GM21529 (cell line): Measurements from ENCODE around the gene ZSCAN21.
"Not testable (repeated sequence)": the region's sequence is repeated elsewhere in the genome, so short reads cannot be mapped to it uniquely, and the experiment has no call there.

ENCODE experiments used
- ATAC-seq: cut with Tn5 transposase; IDR thresholded peaks from one replicate; pipeline ENCODE4 v1.9.1; 2021; ENCODE audit not compliant: unreplicated experiment

The ZSCAN21 gene

DNA sequence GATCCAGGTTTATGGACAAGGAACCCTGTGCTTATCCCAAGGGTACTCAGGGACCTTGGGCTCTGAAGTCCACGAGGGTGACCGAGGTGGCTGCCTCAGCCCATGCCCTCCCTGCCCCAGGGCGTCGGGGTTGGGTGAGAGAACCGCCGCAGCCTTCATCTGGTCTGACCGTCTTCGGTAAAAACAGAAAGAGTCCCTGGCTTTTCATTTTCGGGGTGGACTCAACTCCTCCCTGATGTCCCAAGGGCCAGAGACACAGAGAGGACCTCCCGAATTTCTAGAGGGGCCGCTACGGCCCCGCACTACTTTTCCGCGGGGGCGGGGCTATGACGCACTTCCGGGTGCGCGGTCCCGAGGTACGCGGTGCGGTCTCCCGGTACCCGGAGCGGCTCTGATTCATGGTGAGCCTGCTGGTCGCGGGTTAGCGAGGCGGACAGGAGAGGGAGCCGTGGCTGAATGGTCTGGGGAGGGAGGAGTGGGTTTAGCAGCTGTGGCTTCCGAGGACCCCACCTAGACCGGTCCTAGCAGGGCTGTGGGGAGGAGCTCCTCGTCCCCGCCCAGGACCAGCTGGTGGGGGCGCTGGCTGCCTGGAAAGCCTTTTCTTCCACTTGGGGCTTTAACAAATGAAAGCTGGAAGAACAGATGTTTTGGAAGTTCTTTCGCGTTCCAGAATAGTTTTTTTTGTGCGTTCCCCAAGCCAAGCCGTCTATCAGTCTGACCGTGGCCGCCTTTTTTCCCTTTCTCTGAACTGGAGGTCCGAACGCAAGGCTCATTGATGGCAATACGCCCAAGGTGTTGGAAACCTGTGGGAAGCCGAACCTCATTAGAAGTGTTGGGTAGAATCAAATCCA, at the start of gene ZSCAN21:
Gene ZSCAN21 (plus strand): TSS at position 334 of the 851 bp plus-strand sequence. CDS start 7,233 bp downstream, outside the sequence.
- peak; percentile 92 for ATAC-seq

DNA sequence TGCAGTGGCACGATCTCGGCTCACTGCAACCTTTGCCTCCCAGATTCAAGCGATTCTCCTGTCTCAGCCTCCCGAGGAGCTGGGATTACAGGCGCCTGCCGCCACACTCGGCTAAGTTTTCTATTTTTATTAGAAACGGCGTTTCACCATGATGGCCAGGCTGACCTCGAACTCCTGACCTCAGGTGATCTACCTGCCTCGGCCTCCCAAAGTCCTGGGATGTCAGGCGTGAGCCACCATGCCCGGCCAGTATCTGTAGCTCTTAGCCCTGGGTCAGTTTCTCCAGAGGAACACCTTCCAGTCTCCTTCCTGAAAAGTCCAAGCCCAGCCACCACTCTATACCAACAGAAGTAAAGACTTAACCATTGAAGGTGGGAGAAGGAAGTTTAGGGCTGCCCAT, 49.3 kb upstream of the ZSCAN21 start:
- no peak for ATAC-seq

DNA sequence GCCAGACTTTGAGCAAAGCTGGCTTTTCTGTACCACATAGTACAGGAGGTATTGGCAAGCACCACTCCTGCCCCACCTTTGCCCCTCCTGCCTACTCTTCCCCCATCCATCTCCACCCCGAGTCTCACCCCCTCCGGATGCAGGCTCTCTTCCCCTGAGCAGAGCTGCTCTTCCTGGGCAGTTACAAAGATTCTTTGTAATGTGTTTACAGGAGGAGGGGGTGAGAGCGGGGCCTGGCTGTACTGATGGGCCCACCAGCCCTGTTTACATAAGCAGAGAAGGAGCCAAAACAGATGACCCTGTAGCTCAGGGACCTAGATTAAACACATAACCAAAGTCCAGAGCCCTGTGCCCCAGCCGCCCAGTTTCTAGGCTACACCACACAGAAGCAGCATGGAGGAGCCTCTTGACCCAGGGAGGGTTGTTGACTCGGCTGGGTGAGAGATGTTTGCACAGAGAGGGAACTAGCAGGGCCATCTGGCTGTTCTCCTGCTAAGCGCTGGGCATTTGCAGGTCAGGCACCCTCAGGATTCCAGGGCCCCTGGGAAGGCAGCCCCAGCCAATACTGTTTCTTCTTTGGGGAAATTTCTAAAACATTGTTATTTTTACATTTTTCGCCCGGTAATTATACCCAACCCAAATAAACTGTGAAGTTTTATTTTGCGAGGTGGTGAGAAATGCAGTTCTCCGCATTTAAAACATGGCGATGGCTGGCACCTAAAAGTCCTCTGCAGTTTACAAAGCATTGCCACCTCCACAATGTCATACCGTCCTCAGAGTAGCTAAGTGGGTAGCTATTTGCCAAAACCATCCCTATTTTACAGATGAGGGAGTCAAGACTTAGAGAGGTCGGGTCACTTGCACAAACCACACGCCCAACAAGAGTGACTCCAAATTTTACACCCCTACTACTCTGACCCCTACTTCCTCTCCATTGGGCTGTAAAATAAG, 45.6 kb upstream of the ZSCAN21 start:
- no peak for ATAC-seq

- ATAC-seq, result no peak
Observed at GRCh38 chr7:100007887-100008286, 41.7 kb upstream of the ZSCAN21 start.

DNA sequence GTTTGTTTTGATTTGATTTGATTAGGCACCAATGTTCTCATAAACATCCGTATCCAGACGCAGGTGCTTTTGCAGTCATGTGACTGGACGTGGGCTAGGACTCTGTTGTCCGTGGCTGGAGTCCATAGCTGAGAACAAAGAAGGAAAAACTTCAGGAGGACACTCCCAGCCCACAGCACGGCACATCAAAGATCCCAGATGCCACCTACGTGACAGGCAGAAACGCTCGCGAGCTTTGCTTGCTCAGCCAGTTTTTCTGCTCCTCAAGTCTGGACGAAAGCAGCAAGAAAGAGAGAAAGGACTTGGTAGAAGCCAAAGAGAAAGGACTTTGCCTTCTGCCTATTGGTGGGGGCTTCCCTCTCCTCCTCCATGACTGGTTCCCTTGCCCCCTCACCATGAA, 41.0 kb upstream of the ZSCAN21 start:
- no peak for ATAC-seq

- not testable (repeated sequence) for ATAC-seq
Observed at GRCh38 chr7:100009952-100010351, 39.6 kb upstream of the ZSCAN21 start.

GRCh38 chr7:100010901-100011300, 38.7 kb upstream of the ZSCAN21 start:
- no peak for ATAC-seq

DNA sequence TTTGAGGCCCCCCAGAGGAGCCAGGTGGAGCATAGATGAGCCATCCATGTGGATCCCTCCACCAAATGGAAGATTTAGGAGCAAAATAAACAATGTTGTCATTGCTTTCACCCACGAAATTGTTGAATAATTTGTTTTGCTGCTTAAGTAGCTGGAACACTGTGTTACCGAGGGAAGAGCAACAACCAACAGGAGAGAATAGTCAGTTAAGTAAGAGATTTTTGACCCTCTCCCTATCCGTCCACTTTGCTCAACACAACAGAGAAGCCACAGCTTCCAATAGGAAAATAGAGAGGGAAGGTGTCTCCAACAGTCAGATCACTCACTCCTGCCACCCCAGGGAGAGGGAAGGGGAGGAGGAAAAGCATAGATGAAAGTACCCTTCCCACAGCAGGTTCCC, 38.1 kb upstream of the ZSCAN21 start:
- no peak for ATAC-seq

DNA sequence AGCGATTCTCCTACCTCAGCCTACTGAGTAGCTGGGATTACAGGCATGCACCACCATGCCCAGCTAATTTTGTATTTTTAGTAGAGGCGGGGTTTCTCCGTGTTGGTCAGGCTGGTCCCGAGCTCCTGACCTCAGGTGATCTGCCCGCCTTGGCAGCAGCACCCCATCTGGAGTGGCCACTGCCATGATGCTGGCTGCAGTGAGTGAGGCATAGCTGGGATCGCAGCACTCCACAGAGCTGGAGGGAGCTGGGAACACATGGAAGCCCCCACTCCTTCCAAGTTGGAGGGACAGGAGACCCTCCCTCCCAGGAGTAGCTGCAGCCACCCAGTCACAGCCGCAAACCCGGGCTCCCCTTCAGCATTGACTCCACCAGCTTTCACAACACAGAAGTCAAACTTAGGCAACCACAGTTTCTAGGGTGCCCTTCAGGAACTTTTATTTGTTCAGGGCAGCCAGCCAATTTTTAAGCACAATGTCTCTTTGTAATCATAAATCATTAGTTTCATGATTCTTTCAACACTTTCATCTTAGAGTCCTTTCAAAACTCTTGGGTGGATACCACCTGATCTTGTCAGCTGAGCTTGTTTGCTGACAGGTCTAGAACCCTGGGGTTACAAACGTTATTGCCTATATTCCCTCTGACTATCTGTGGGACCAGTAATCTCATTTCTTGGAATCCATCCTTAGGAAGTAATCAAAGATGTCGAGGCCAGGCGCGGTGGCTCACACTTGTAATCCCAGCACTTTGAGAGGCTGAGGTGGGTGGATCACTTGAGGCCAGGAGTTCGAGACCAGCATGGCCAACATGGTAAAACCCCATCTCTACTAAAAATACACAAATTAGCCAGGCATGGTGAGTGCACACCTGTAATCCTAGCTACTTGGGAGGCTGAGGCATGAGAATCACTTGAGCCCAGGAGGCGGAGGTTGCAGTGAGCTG, 36.9 kb upstream of the ZSCAN21 start:
- not testable (repeated sequence) for ATAC-seq

GRCh38 chr7:100013328-100013676, 36.3 kb upstream of the ZSCAN21 start:
- ATAC-seq, result no peak

- ATAC-seq, result peak; percentile 97
Observed at GRCh38 chr7:100015232-100016214, 34.1 kb upstream of the ZSCAN21 start, which contains the start of gene ZKSCAN1. ZKSCAN1 (plus strand) TSS chr7:100015596; CDS start chr7:100023507, 7,911 bp downstream.

DNA sequence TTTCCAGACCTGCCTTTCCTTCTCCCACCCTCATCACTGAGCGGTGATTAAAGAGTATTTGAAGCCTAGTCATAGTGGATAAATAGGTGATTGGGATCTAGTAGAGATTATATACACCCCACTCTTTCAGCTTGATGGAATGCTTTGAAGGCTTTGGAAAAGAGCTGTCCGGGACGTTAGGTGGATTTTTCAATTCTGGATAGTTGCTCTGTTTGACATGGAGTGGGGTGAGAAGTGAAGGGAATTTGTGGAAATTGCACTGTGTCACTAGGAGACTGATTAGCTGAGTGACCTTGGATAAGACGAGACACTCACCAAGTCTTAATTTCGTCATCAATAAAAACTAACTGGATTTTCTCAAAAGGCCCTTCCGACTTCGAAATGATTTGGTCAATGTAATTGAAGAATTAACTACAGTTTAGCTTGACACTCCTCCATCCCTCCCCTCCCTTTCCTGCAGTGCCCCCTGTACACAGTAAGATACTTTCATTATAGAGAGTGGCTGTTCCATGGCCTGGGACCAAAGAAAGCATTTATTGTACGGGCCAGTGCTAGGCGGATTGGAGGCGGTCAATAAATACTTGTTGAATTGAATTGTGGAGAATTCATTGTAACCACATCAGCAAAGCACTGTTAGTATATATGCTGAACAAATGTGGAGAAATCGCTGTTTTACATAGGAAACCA, 33.2 kb upstream of the ZSCAN21 start:
- ATAC-seq, result no peak

DNA sequence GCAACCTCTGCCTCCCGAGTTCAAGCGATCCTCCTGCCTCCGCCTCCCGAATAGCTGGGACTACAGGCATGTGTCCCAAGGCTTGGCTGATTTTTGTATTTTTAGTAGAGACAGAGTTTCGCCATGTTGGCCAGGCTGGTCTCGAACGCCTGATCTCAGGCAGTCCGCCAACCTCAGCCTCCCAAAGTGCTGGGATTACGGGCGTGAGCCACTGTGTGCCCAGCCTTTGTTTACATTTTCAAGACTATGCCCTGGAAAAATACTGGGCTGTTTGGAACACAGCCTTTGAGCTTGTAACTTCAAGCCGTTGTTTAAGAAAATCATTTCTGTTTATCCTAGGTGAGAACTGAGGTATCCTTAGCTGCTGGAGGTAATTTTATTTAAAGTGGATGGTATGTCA, 32.3 kb upstream of the ZSCAN21 start:
- ATAC-seq, result no peak

DNA sequence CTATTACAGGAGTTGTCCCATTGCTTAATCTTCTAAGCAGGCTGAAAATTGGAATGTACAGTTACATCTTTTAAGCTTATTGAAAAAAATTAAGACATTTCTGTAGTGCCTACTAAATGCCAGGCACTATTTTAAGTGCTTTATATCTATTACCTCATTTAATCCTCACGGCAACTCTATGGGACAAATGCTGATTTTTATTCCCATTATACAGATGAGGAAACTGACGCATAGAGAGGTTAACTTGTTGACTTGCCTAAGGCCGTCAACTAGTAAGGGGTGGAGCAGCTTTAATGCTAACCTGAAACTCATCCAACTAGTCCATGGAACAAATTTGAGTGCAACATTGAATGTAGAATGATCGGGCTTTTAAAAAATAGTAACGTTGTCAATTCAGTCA, 31.7 kb upstream of the ZSCAN21 start:
- no peak for ATAC-seq

- ATAC-seq, result no peak
Observed at GRCh38 chr7:100019908-100020307, 29.7 kb upstream of the ZSCAN21 start.

GRCh38 chr7:100021297-100021696, 28.3 kb upstream of the ZSCAN21 start:
- no peak for ATAC-seq

- no peak for ATAC-seq
Observed at GRCh38 chr7:100022621-100023020, 27.0 kb upstream of the ZSCAN21 start.

DNA sequence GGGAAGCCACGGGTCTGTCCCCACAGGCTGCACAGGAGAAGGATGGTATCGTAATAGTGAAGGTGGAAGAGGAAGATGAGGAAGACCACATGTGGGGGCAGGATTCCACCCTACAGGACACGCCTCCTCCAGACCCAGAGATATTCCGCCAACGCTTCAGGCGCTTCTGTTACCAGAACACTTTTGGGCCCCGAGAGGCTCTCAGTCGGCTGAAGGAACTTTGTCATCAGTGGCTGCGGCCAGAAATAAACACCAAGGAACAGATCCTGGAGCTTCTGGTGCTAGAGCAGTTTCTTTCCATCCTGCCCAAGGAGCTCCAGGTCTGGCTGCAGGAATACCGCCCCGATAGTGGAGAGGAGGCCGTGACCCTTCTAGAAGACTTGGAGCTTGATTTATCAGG, 26.0 kb upstream of the ZSCAN21 start:
- ATAC-seq, result no peak
